GM21360 (cell line): ENCODE data around the gene TPBGL.

Experiments
- ATAC-seq: cut with Tn5 transposase; IDR thresholded peaks from one replicate; pipeline ENCODE4 v1.9.1; 2021; ENCODE audit warnings: mild to moderate bottlenecking, moderate library complexity; ENCODE audit not compliant: unreplicated experiment

TPBGL gene

GRCh38 chr11:75245356-75246005 lies 4.9 kb downstream of the TPBGL start:
- ATAC-seq: no peak

GRCh38 chr11:75246006-75246670 lies 5.6 kb downstream of the TPBGL start:
- no peak for ATAC-seq

- ATAC-seq: no peak
Observed at GRCh38 chr11:75246671-75247350, 6.2 kb downstream of the TPBGL start.

- ATAC-seq: no peak
Observed at GRCh38 chr11:75248924-75249256, 8.3 kb downstream of the TPBGL start.

- no peak for ATAC-seq
Observed at GRCh38 chr11:75249704-75250103, 9.1 kb downstream of the TPBGL start.

GRCh38 chr11:75254326-75254725 lies 13.8 kb downstream of the TPBGL start:
- no peak for ATAC-seq

- ATAC-seq: no peak
Observed at GRCh38 chr11:75260396-75261170, 20.0 kb downstream of the TPBGL start.

- no peak for ATAC-seq
Observed at GRCh38 chr11:75261902-75262361, 21.4 kb downstream of the TPBGL start.

- no peak for ATAC-seq
Observed at GRCh38 chr11:75262436-75262835, 21.9 kb downstream of the TPBGL start.

GRCh38 chr11:75262961-75263852 lies 22.6 kb downstream of the TPBGL start:
- no peak for ATAC-seq

- no peak for ATAC-seq
Observed at GRCh38 chr11:75263944-75264349, 23.4 kb downstream of the TPBGL start.

- no peak for ATAC-seq
Observed at GRCh38 chr11:75264356-75264755, 23.8 kb downstream of the TPBGL start.

GRCh38 chr11:75264971-75265370 lies 24.4 kb downstream of the TPBGL start:
- no peak for ATAC-seq

GRCh38 chr11:75265851-75266531 lies 25.4 kb downstream of the TPBGL start:
- no peak for ATAC-seq

GRCh38 chr11:75267171-75267970 lies 26.8 kb downstream of the TPBGL start:
- ATAC-seq: no peak

GRCh38 chr11:75268626-75269366 lies 28.2 kb downstream of the TPBGL start:
- no peak for ATAC-seq

GRCh38 chr11:75269367-75269660 lies 28.7 kb downstream of the TPBGL start:
- no peak for ATAC-seq

- no peak for ATAC-seq
Observed at GRCh38 chr11:75269896-75270295, 29.3 kb downstream of the TPBGL start.
